GM19324 (cell line): ENCODE results near the gene ZNF534.
"Not testable (repeated sequence)": the region's sequence is repeated elsewhere in the genome, so short reads cannot be mapped to it uniquely, and the experiment has no call there.

Source experiments
- ATAC-seq: cut with Tn5 transposase; IDR thresholded peaks from one replicate; pipeline ENCODE4 v1.9.1; 2021; ENCODE audit warnings: mild to moderate bottlenecking, moderate library complexity; ENCODE audit not compliant: unreplicated experiment, low FRiP score

Gene ZNF534

GRCh38 chr19:52428937-52429336 is at the start of gene ZNF534:
ZNF534 (plus strand) TSS chr19:52429148; CDS start chr19:52431475, 2,327 bp downstream.
- ATAC-seq, result no peak

GRCh38 chr19:52391135-52391534 is 37.8 kb upstream of the ZNF534 start:
- ATAC-seq, result no peak

- no peak for ATAC-seq
Measured at GRCh38 chr19:52397310-52398080, 31.5 kb upstream of the ZNF534 start, which contains the start of gene ZNF528. ZNF528 (plus strand) TSS chr19:52397849; CDS start chr19:52402014, 4,165 bp downstream.

GRCh38 chr19:52398081-52398441 is 30.9 kb upstream of the ZNF534 start:
- no peak for ATAC-seq

GRCh38 chr19:52410276-52410675 is 18.7 kb upstream of the ZNF534 start:
- ATAC-seq, result no peak

GRCh38 chr19:52415711-52416110 is 13.2 kb upstream of the ZNF534 start:
- ATAC-seq, result no peak

- ATAC-seq, result no peak
Measured at GRCh38 chr19:52442179-52442578, 13.2 kb downstream of the ZNF534 start.

GRCh38 chr19:52444506-52444905 is 15.6 kb downstream of the ZNF534 start:
- no peak for ATAC-seq

GRCh38 chr19:52451241-52451640 is 22.3 kb downstream of the ZNF534 start:
- no peak for ATAC-seq

GRCh38 chr19:52453324-52454094 is 24.6 kb downstream of the ZNF534 start, which contains the start of gene ZNF578:
ZNF578 (plus strand) TSS chr19:52453553; CDS start chr19:52501846, 48,293 bp downstream.
- ATAC-seq, result no peak

GRCh38 chr19:52464798-52465470 is 36.0 kb downstream of the ZNF534 start:
- ATAC-seq, result no peak

- ATAC-seq, result no peak
Measured at GRCh38 chr19:52473655-52474350, 44.9 kb downstream of the ZNF534 start.

GRCh38 chr19:52474351-52475127 is 45.6 kb downstream of the ZNF534 start:
- no peak for ATAC-seq

GRCh38 chr19:52484111-52484743 is 55.3 kb downstream of the ZNF534 start:
- not testable (repeated sequence) for ATAC-seq

GRCh38 chr19:52485064-52485463 is 56.1 kb downstream of the ZNF534 start:
- not testable (repeated sequence) for ATAC-seq

GRCh38 chr19:52485561-52486240 is 56.8 kb downstream of the ZNF534 start:
- not testable (repeated sequence) for ATAC-seq

GRCh38 chr19:52492201-52492993 is 63.4 kb downstream of the ZNF534 start:
- no peak for ATAC-seq

- no peak for ATAC-seq
Measured at GRCh38 chr19:52492994-52493470, 64.1 kb downstream of the ZNF534 start.
